HEK293 (cell line): ENCODE results near the gene MYZAP.

ENCODE experiments used
- ZNF366 ChIP-seq: fragments of 450-650 bp; formaldehyde crosslinking; conservative IDR thresholded peaks from 2 replicates; pipeline ENCODE4 v1.5.1; 2016; ENCODE audit warnings: missing biosample characterization, missing genetic modification characterization
- ZNF558 ChIP-seq: fragments of 450-650 bp; formaldehyde crosslinking; IDR thresholded peaks from 2 replicates; pipeline ENCODE4 v1.5.1; 2016; ENCODE audit warnings: missing biosample characterization, missing genetic modification characterization
- ZNF777 ChIP-seq: fragments of 450-650 bp; formaldehyde crosslinking; IDR thresholded peaks from 2 replicates; pipeline ENCODE4 v1.5.1; 2017; ENCODE audit warnings: missing biosample characterization, missing genetic modification characterization, borderline replicate concordance
- ZSCAN16 ChIP-seq: fragments of 450-650 bp; formaldehyde crosslinking; IDR thresholded peaks from 2 replicates; pipeline ENCODE4 v1.5.1; 2016; ENCODE audit warnings: missing biosample characterization, missing genetic modification characterization
- TF ChIP-seq, protein P1 (sequence below): fragments of 450-650 bp; formaldehyde crosslinking; IDR thresholded peaks from 2 replicates; pipeline ENCODE4 v1.5.1; 2016; ENCODE audit warnings: missing biosample characterization, missing genetic modification characterization, low read depth
- TF ChIP-seq, protein P2 (sequence below): fragments of 450-650 bp; formaldehyde crosslinking; IDR thresholded peaks from 2 replicates; pipeline ENCODE4 v1.5.1; 2016; ENCODE audit warnings: missing biosample characterization, missing genetic modification characterization

DNA sequence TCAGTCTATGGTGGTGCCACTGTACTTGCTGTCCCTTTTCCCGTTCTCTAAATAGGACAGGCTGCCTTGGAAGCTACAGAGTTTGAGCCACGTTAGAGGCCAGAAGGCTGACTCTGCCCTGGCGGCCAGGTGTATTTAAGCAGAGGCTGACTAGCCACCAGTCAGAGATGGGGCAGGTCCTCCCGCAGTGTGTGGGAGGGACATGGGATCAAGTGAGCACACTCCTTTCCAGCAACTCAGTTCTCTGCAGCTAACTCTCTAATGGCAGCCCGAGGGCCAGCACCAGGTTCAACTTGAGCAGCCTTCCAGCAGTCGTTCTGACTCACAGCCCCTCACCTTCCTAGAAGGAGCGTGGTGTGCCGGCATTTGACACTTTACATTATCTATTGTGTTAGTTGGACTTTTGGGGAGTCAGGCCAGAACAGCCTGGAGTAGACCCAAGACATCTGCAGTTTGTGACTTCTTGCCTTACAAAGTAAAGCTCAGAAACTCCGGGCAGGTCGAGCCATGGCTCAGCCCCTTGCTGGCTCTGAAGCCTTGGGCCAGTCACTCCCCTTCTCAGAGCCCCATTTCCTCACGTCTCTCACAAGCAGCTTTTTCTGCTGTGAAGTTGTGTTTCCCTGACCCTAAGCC is 46.7 kb upstream of the MYZAP start:
- TF ChIP-seq, protein P1, sequence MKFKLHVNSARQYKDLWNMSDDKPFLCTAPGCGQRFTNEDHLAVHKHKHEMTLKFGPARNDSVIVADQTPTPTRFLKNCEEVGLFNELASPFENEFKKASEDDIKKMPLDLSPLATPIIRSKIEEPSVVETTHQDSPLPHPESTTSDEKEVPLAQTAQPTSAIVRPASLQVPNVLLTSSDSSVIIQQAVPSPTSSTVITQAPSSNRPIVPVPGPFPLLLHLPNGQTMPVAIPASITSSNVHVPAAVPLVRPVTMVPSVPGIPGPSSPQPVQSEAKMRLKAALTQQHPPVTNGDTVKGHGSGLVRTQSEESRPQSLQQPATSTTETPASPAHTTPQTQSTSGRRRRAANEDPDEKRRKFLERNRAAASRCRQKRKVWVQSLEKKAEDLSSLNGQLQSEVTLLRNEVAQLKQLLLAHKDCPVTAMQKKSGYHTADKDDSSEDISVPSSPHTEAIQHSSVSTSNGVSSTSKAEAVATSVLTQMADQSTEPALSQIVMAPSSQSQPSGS (tag by site-specific recombination), result no peak
- TF ChIP-seq ZNF558 (no peak), ZNF777 (tag by site-specific recombination) (no peak), ZNF366 (tag by site-specific recombination) (no peak), ZSCAN16 (tag by site-specific recombination) (no peak)
- TF ChIP-seq, protein P2, sequence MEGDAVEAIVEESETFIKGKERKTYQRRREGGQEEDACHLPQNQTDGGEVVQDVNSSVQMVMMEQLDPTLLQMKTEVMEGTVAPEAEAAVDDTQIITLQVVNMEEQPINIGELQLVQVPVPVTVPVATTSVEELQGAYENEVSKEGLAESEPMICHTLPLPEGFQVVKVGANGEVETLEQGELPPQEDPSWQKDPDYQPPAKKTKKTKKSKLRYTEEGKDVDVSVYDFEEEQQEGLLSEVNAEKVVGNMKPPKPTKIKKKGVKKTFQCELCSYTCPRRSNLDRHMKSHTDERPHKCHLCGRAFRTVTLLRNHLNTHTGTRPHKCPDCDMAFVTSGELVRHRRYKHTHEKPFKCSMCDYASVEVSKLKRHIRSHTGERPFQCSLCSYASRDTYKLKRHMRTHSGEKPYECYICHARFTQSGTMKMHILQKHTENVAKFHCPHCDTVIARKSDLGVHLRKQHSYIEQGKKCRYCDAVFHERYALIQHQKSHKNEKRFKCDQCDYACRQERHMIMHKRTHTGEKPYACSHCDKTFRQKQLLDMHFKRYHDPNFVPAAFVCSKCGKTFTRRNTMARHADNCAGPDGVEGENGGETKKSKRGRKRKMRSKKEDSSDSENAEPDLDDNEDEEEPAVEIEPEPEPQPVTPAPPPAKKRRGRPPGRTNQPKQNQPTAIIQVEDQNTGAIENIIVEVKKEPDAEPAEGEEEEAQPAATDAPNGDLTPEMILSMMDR (tag by site-specific recombination), result no peak
